HG03196 (cell line): ENCODE measurements around the gene SAMSN1.
A peak's percentile ranks its signal among the peaks of the same experiment; 100 is the strongest.

Experiments
- ATAC-seq: cut with Tn5 transposase; IDR thresholded peaks from one replicate; pipeline ENCODE4 v1.9.1; 2021; ENCODE audit not compliant: unreplicated experiment

Gene SAMSN1

GRCh38 chr21:14487490-14488432 is 58.4 kb downstream of the SAMSN1 start:
- ATAC-seq = no peak

- ATAC-seq = no peak
Measured at GRCh38 chr21:14486869-14487268, 59.2 kb downstream of the SAMSN1 start.

GRCh38 chr21:14484188-14485009 is 61.7 kb downstream of the SAMSN1 start:
- ATAC-seq = no peak

GRCh38 chr21:14483296-14483695 is 62.8 kb downstream of the SAMSN1 start:
- ATAC-seq = no peak

GRCh38 chr21:14482165-14482564 is 64.0 kb downstream of the SAMSN1 start:
- no peak for ATAC-seq

GRCh38 chr21:14480411-14481031 is 65.6 kb downstream of the SAMSN1 start:
- ATAC-seq = no peak

- no peak for ATAC-seq
Measured at GRCh38 chr21:14479241-14479786, 66.8 kb downstream of the SAMSN1 start.

- ATAC-seq = no peak
Measured at GRCh38 chr21:14477841-14478240, 68.3 kb downstream of the SAMSN1 start.

- ATAC-seq = no peak
Measured at GRCh38 chr21:14477133-14477532, 69.0 kb downstream of the SAMSN1 start.

- no peak for ATAC-seq
Measured at GRCh38 chr21:14474995-14475394, 71.1 kb downstream of the SAMSN1 start.

- no peak for ATAC-seq
Measured at GRCh38 chr21:14469641-14470040, 76.5 kb downstream of the SAMSN1 start.

- ATAC-seq = no peak
Measured at GRCh38 chr21:14466715-14467114, 79.4 kb downstream of the SAMSN1 start.

GRCh38 chr21:14457762-14458161 is 88.4 kb downstream of the SAMSN1 start:
- no peak for ATAC-seq

- ATAC-seq = no peak
Measured at GRCh38 chr21:14456911-14457310, 89.2 kb downstream of the SAMSN1 start.

GRCh38 chr21:14454016-14455009 is 91.8 kb downstream of the SAMSN1 start:
- ATAC-seq = peak; percentile 87

GRCh38 chr21:14453339-14454015 is 92.6 kb downstream of the SAMSN1 start:
- peak; percentile 75 for ATAC-seq

- ATAC-seq = no peak
Measured at GRCh38 chr21:14452727-14453241, 93.3 kb downstream of the SAMSN1 start.

GRCh38 chr21:14452031-14452726 is 93.9 kb downstream of the SAMSN1 start:
- ATAC-seq = no peak

- no peak for ATAC-seq
Measured at GRCh38 chr21:14451546-14451945, 94.6 kb downstream of the SAMSN1 start.
